HG03342 (cell line): ENCODE data around the gene TBXT.
A peak's percentile ranks its signal among the peaks of the same experiment; 100 is the strongest.
"Not testable (repeated sequence)": the region's sequence is repeated elsewhere in the genome, so short reads cannot be mapped to it uniquely, and the experiment has no call there.

Source experiments
- ATAC-seq: cut with Tn5 transposase; IDR thresholded peaks from one replicate; pipeline ENCODE4 v1.9.1; 2021; ENCODE audit warnings: mild to moderate bottlenecking, moderate library complexity; ENCODE audit not compliant: unreplicated experiment

The TBXT gene, protein sequence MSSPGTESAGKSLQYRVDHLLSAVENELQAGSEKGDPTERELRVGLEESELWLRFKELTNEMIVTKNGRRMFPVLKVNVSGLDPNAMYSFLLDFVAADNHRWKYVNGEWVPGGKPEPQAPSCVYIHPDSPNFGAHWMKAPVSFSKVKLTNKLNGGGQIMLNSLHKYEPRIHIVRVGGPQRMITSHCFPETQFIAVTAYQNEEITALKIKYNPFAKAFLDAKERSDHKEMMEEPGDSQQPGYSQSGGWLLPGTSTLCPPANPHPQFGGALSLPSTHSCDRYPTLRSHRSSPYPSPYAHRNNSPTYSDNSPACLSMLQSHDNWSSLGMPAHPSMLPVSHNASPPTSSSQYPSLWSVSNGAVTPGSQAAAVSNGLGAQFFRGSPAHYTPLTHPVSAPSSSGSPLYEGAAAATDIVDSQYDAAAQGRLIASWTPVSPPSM

DNA sequence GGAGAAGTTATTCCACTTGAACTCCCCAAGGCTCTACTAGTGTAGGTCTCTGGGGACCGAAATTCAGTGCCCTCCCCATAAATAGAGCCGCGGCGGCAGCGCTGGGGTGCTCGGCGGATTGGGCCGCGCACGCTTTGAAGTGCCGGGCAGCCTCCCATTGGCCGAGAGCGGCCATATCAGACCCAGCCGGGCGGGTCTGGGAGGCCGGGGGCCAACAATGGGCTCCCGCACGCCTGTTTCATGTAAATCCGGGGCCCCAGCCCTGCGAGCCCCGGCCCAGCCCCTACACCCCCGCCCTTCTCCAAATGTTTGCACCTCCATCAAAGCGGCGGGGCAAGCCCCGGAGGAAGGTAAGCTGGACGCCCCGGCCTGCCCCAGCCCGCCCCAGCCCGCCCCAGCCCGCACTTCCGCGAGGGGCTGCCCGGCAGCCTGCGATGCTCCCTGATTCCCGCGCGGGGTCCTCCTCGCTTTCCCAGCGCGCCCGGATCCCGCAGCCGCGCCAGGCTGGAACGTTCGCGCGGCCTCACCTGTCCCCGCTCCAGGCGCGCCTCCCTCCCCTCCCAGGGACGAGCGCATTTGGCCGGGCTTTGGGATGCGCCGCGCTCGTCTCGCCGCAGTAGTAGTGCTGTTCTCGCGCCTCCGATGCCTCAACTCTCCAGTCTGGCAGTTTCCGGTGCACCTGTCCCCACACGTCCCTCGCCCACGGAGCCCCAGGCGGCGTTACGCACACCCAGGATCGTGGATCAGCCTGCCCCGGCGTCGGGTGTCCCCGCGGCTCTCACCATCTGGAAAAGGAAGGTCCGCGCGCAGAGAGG is at the start of gene TBXT:
TBXT (minus strand) TSS at position 51 of the 815 bp plus-strand sequence. CDS start 260 bp downstream, outside the sequence.
- no peak for ATAC-seq

DNA sequence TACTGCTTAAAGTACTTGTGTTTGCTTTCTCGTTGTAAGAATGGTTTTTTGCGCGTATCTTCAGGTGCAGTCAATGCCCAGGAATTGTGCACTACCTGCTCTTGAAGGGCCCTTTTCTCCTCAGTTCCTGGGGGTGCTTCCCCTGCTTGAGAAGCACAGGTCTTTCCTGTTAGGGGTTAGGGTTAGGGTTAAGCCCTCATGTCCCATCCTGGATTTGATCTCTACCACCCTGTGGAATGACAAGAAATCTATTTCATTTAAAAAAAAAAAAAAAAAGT is 39.6 kb upstream of the TBXT start:
- no peak for ATAC-seq

DNA sequence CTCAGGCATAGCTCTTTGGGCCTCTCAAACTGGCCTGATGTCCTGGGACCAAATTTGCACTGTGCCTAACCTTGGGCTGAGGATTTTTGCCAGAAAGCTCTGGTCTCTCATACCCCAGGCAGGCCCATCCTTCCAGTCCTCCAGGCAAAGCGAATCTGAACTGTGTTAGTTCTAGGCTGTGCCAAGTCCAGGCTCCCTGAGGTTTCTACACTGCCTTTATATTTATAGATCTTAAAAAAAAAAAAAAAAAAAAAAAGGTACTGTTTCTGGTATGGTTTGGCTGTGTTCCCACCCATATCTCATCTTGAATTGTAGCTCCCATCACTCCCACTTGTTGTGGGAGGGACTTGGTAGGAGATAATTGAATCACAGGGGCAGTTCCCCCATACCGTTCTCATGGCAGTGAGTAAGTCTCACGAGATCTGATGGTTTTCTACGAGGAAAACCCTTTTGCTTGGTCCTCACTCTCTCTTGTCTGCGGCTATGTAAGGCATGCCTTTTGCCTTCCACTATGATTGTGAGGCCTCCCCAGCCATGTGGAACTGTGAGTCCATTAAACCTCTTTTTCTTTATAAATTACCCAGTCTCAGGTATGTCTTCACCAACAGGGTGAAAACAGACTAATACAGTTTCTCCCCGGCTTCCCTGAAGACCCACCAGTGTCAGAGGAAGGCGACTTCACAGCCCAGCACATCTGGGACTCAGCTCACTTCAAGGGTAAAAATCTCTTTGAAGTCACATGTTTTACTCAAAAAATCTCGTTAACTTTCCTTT is 39.0 kb upstream of the TBXT start:
- no peak for ATAC-seq

DNA sequence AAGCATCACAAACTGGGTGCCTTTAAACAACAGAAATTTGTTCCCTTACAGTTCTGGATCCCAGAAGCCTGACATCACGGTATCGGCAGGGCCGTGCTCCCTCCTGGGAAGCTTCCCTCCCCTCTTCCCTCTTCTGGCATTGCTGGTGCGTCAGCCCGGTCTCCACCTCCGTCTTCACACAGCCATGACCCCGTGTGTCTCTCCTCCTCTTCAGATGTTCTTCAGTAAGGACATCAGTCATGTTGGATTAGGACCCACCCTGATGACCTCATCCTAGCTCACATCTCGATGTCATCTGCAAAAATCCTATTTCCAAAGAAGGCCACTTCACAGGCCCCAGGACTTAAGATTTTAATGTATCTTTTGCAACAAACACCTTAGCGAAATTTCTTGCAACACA is 38.4 kb upstream of the TBXT start:
- ATAC-seq: no peak

DNA sequence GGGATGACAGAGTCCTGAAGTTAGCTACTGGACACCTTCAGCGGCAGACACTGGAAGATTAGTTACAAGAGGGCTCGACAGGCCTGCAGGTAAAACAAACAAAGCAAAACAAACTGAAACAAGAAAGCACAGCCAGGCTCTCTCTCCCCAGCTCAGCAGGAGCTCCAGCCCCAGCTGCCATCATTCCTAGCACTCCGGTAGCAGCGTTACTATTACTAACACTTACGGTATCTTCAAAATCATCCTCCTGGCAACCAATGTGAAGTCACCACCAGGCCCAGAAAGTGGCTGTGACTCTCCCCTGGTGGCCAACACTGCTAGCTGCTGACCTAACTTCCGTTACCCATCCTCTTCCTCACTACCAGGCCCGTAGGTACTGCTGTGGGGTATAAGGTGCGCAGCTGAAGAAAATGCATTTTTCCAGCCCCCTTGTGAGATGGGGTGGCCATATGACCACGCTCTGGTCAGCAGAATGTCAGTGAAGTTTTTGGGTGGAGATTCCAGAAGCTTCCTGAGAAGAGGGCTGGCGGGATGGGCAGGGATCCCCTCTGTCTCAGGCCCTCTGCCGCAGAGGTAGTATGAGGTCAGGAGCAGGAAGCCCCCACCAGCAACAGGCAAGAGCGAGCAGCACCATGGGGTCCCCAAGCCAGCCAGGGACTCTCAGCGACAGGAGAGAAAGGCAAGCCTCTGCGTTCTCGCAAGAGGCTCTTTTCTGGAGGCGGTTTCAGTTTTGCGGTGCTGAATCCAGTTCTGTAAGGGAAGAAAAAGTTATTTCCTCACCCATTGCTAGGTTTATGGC is 37.4 kb upstream of the TBXT start:
- ATAC-seq: no peak

DNA sequence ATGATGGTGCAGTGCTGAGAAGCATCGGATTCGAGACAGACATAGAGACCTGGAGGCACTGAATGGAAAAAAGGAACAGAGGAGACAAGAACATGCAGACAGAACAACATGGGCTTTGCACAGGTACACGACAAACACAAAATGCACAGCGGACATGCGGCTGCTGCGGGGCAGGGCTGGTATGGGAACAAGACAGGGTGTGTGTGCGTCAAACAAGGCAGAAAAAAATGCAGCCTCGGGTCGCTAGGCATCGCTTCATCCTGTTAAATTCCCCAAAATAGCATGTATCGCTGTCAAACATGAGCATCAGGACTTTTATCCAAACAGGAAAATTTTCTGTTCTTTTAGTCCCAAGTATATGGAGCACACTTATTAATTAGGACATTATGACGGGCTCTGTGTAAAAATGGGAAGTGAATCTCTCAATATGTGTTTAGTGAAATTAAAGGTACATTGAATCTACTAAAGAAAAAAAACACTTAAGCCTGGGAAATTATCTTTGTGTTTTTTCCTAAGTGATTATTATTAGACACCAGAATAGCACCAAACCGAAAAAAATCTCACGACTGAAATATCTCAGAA is 36.1 kb upstream of the TBXT start:
- ATAC-seq: no peak

DNA sequence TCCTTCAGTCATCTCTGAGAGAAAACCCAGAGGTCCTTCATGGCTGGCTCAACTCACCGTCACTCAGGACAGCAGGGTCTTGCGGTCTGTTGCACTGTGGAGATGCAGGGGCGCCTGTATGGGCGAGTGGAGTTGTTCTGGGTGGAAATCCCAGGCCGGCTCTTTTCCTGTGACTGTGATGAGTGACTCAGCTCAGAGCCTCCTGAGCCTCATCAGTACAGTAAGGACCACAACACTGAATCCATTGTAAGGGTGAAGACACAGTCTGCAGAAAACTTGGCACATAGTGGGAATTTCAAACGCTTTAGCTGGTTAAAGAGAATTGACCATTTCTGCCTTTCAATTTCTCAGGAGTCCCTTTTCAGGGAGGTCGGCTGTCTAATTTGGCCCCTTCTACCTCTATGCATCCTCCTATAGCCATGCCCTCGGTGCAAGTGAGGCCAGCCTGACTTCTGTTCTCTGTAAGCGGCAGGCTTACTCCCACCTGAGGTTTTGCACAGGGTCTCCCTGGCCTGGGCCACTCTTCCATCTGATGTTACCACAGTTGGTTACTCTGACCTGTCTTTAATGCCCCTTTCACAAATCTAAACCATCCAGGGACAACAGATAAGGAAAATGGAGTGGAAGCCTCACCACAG is 35.5 kb upstream of the TBXT start:
- ATAC-seq: no peak

DNA sequence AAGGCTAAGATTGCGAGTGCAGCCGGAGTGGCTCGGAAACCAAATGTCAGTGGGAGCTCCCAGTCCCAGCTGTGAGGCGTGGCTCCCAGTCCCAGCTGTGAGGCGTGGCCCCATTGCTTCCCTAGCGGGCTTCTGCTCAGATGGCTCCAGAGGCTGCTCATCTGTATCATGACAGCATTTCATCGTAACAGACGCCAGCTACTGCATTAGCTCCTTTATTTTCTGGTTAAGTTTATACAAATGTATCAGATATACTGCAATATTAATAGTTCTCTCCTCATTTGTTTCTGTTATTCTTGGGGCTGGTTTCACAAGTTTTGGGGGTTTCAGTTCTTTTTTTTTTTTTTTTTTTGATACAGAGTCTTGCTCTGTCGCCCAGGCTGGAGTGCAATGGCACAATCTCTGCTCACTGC is 34.7 kb upstream of the TBXT start:
- ATAC-seq: peak; percentile 74

DNA sequence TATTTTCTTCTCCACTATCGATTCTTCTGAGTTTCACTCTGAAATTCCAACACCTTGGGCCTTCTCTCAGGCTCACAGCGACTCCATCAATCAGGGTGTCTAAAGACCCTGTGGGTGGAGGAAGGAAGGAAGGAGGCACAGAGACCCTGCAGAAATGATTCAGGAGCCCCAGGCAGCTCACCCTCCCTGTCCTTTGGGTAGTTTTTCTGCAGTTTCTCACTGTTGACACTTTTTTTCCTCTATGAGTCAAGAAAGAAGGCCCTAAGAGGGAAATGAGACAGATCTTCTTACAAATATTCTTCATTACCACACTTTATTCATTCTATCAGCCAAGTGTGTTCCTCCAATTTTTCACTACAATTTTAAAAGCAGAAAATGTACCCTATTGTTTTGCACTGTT is 34.2 kb upstream of the TBXT start:
- peak; percentile 18 for ATAC-seq

DNA sequence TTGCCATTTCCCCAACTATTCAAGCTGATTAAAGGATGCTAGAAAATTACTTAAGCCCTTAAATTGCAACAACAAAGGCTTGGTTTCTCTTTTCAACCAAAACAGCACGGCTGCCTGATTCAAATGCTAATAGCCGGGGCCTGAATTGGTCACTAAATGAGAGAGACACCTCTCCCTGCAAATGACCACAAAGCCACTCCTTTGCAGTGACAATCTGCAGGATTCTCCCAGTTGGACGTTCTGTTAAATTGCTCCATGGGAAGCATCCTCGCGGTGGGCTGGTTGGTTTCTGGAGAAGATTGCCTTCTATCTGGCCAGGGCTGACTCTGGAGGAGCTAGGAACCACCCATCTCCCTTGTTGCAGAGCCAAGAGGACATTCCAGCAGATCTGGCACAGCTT is 29.7 kb upstream of the TBXT start:
- no peak for ATAC-seq

DNA sequence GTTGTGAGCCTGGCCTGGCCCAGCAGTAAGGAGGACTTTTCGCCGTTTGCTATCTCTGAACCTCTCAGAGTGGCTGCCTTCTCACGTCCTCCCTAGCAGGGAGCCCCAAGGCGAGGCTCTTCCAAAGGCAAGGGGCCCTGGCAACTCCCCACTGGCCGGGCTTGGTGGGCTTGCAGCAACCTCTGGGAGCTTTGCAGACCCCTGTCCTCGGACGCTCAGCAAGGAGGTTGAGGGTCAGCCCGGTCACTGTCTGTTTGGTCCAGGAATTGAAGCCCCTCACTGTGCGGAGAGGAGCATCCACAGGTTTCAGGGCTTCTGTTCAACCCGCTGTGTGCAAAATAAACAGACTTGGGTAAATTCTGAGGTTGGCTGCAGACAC is 28.2 kb upstream of the TBXT start:
- ATAC-seq: no peak

DNA sequence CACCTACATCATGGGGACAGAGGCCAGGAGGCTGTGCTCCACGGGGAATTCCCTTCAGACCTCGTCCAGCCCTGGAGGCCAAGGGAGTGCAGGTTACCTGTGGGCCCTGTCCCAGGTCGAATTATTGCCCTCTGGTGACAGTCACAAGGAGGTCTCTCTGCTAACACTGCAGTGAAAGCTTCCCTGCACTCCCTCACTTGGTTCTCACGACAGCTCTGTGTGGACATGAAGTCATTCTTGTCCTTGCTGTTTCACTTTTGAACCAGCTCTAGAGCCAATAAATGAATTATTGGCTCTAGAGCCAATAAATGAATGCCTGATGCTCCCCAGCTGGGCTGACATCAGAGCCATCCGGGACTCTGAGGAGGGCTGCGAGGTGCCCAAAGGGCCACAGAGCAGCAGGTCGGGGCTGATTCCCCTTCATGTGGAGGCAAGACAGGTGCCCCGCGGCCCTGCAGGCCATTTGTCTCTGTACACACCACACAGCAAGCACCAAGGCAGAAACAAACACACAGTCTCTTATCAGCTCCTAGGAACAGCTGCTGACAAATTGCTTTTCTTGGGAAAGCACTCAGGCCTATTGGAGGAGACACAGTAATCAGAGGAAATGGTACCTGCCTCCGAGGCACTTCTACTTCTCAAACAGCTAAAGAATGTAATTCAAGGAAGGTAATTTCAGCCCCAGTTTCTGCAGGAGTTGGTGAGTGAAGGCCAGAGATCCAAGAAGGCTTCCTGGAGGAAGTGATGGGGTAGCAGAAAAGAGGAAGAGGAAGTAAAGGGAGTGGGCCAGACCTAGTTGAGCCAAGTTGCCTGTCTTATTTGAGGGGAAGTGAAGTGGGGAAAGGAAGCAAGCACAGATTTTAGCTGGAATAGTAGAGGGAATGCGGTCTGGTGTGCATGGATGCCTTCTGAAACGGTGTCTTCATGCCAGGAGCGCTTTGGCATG is 27.5 kb upstream of the TBXT start:
- ATAC-seq: no peak

DNA sequence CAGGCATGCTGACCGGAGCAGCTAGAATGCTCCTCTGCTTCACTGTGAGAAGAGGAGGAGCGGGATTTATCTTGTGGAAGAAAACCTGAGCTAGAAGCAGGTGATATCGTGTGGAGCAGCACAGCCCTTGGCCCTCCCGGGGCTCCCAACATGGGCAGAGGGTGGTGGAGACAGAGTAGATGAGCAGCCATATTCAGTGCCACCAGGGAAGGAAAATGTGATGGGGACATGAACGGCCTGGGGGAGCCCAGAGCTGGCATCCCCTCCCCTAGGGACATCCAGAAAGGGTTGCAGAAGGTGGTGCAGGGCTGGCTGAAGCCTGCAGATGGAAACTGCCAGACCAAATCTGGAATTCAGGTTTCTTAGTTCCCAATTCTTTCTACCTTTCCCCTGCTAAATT is 24.9 kb upstream of the TBXT start:
- no peak for ATAC-seq

DNA sequence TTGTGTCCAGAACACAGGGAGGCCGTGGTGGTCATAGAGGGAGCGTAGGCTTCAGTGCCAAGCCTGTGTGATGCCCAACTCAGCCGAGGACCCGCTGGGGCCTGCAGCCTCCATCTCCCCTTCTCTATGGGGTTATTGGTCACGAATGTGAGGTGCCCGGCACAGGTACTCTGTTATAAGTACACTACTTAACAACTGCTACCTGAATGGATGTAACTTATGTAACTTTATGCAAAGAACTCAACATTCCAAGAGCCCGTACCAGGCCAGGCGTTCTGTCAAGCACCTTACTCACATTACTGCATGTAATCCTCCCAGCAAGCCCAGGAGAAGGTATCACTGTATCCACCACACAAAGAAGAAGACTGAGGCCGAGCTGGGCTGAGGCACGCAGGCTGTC is 24.5 kb upstream of the TBXT start:
- no peak for ATAC-seq

DNA sequence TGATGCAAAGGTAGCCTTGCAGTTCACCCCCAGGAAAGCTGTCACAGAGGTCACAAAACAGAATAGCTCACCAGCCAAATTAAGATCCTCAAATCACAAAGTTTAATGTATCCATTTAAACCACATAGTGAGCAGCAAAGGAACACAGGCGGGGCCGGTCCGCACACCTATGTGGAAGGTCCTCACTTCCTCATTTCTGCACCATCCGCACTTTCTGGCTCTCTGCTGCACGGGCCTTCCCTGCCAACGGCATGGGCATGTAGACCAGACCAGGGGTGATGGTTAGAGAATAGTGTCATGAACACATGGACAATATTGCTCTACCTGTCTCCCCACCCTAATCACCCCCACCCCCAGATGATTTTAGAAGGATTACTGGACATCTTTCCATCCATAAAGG is 12.1 kb upstream of the TBXT start:
- no peak for ATAC-seq

DNA sequence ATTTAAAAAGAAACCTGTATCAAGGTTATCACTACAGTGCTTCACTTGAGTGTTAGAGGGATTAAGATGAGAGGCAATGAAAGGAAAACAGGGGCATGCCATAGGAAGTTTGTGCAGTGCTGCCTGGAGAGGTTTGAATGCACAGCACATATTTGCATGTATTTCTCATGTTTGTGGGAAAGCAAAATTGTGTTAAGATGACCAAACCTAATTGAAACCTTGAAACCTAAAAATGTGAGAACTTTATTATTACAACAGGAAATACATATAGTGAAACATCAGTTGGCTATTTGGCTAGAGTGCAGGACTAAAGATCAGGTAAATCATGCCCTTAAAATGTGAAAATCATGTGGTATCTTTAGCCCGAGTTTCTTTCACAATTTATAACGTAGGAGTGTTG is 8.5 kb upstream of the TBXT start:
- ATAC-seq: no peak

DNA sequence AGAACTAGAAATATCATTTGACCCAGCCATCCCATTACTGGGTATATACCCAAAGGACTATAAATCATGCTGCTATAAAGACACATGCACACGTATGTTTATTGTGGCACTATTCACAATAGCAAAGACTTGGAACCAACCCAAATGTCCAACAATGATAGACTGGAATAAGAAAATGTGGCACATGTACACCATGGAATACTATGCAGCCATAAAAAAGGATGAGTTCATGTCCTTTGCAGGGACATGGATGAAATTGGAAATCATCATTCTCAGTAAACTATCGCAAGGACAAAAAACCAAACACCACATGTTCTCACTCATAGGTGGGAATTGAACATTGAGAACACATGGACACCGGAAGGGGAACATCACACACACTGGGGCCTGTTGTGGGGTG is 7.4 kb upstream of the TBXT start:
- not testable (repeated sequence) for ATAC-seq

DNA sequence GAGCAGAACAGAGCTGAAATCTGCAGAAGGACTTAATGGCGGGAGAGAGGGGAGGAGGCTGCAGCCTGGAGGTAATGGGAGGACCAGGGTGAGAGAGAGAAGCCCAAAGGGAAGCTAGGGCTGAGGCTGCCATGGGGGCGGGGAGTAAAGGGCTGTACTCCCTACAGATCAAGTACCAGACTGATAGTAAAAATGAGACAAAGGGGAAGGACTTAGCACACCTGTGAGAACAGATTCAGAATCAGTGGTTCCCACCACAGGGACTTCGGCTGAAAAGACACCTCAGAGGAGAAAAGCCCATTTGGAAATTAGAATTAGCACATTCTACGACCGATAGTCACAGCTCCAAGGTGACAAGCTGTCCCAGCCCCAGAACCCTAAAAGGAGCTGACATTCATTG is 6.4 kb upstream of the TBXT start:
- no peak for ATAC-seq
